Caco-2 (cell line): ENCODE data around the gene CDH13. TPM values are rescaled to one million over a fixed set of nuclear protein-coding genes. Genes with fewer than 3 reads are reported as not detected.

ENCODE experiments used
- BruUV-seq: library from RNA; stranded (reverse); fragments of 400-500 nt; replicated peaks from 2 replicates; lab custom pipeline; 2021; lab: Mats Ljungman, UMichigan
- CTCF ChIA-PET: fragments of 300-600 bp; sonication (Branson Sonifier 250); formaldehyde crosslinking; loops from one replicate; lab custom pipeline; 2022; ENCODE audit warnings: antibody characterized with exemption; lab: Charles Lee
- POLR2A ChIA-PET: fragments of 300-600 bp; sonication (Branson Sonifier 250); formaldehyde crosslinking; loops from one replicate; lab custom pipeline; 2022; ENCODE audit warnings: antibody characterized with exemption; lab: Charles Lee
- DNase-seq, 2 experiments: peaks; one replicate each; pipeline versions ENCODE4 v3.0.0 to v3.0.0-alpha.2; 2020 to 2022
- H3K27me3 ChIP-seq: replicated peaks from 2 replicates; pipeline ENCODE4 v1.6.0; 2011; ENCODE audit warnings: low read length; ENCODE audit not compliant: control insufficient read depth, insufficient read depth
- H3K36me3 ChIP-seq: 2 replicates; pipeline ENCODE4 v1.5.1; 2011; ENCODE audit warnings: low read length; ENCODE audit not compliant: control insufficient read depth, insufficient read depth
- H3K4me1 ChIP-seq: fragments of 250-450 bp; sonication (Bioruptor Pico); 2 replicates; pipeline ENCODE4 v1.5.1; 2020; ENCODE audit warnings: mild to moderate bottlenecking
- H3K4me3 ChIP-seq: 2 replicates; pipeline ENCODE4 v1.5.1; 2011; ENCODE audit warnings: low read depth, mild to moderate bottlenecking, control low read depth, low read length
- H3K9me3 ChIP-seq: fragments of 250-450 bp; sonication (Bioruptor Pico); 2 replicates; pipeline ENCODE4 v1.5.1; 2020; ENCODE audit warnings: mild to moderate bottlenecking, moderate library complexity
- H3K27ac Mint-ChIP-seq: one replicate; pipeline ENCODE4 v1.8.0; 2022; ENCODE audit warnings: mixed read lengths; ENCODE audit not compliant: unreplicated experiment
- H3K27me3 Mint-ChIP-seq: one replicate; pipeline ENCODE4 v1.8.0; 2022; ENCODE audit warnings: mixed read lengths; ENCODE audit not compliant: insufficient read depth, unreplicated experiment
- H3K36me3 Mint-ChIP-seq: one replicate; pipeline ENCODE4 v1.8.0; 2022; ENCODE audit warnings: mild to moderate bottlenecking, mixed read lengths; ENCODE audit not compliant: insufficient read depth, unreplicated experiment
- H3K4me1 Mint-ChIP-seq: one replicate; pipeline ENCODE4 v1.8.0; 2022; ENCODE audit warnings: low read depth, mixed read lengths; ENCODE audit not compliant: unreplicated experiment
- H3K4me3 Mint-ChIP-seq: one replicate; pipeline ENCODE4 v1.8.0; 2022; ENCODE audit warnings: mild to moderate bottlenecking, moderate library complexity, mixed read lengths; ENCODE audit not compliant: unreplicated experiment
- H3K9me3 Mint-ChIP-seq: one replicate; pipeline ENCODE4 v1.8.0; 2022; ENCODE audit warnings: mixed read lengths; ENCODE audit not compliant: unreplicated experiment
- intact Hi-C: fragments of 100-400 bp; cut with micrococcal nuclease; formaldehyde crosslinking; loops from one replicate; pipeline ENCODE4 v1.10.0; 2022; ENCODE audit not compliant: unreplicated experiment
- total RNA-seq: library from RNA; stranded (reverse); gene quantifications from 2 replicates; pipeline ENCODE4 v1.2.3, GENCODE V29; 2022
- TF ChIP-seq, protein P1 (sequence below), 2 experiments: fragments of 200-600 bp in 1 of 2; IDR thresholded peaks; 1 replicate in 1 of 2; 2 replicates in 1 of 2; pipeline versions ENCODE4 v1.5.1 to v1.8.0; 2011 to 2022; ENCODE audit warnings: antibody characterized with exemption in 1 of 2, control low read depth in 1 of 2, inconsistent platforms in 1 of 2, low read depth in 1 of 2, low read length in 1 of 2, mild to moderate bottlenecking in 1 of 2, moderate library complexity in 1 of 2; ENCODE audit not compliant: insufficient read depth in 1 of 2, severe bottlenecking in 1 of 2, unreplicated experiment in 1 of 2

Gene CDH13
- total RNA-seq, 1 experiment from 2014 or later: 2.2 TPM

DNA sequence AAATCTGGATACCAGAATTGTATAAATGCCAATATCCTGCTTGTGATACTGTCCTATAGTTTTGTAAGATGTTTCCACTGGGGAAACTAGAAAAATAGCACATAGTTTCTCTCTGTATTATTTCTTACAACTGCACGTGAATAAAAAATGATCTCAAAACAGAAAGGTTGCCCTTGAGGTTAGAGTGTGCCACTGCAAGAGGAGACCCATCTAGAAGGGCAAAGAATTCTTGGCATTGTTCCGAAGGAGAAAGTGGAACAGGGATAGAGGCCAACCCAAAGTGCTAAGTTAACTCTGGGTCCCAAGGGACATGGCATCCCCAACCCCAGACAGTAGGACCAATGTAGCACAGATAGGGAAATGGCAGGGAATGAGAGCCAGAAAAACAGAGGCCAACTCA is 703.5 kb downstream of the CDH13 start:
- H3K4me3 ChIP-seq: no peak overlapping the region
- no peaks in the 10 kb centered on the region for H3K4me1 ChIP-seq
- no peaks in the 10 kb centered on the region for H3K36me3 Mint-ChIP-seq
- no peak overlapping the region for H3K4me3 Mint-ChIP-seq
- no peaks in the 10 kb centered on the region for H3K36me3 ChIP-seq
- peaks cover 17% of the 10 kb centered on the region for H3K27me3 Mint-ChIP-seq
- H3K27me3 ChIP-seq: no peaks in the 10 kb centered on the region
- no peak for DNase-seq
- TF ChIP-seq, protein P1, sequence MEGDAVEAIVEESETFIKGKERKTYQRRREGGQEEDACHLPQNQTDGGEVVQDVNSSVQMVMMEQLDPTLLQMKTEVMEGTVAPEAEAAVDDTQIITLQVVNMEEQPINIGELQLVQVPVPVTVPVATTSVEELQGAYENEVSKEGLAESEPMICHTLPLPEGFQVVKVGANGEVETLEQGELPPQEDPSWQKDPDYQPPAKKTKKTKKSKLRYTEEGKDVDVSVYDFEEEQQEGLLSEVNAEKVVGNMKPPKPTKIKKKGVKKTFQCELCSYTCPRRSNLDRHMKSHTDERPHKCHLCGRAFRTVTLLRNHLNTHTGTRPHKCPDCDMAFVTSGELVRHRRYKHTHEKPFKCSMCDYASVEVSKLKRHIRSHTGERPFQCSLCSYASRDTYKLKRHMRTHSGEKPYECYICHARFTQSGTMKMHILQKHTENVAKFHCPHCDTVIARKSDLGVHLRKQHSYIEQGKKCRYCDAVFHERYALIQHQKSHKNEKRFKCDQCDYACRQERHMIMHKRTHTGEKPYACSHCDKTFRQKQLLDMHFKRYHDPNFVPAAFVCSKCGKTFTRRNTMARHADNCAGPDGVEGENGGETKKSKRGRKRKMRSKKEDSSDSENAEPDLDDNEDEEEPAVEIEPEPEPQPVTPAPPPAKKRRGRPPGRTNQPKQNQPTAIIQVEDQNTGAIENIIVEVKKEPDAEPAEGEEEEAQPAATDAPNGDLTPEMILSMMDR (IDR thresholded peaks at IDR 0.05; ENCODE audit: insufficient read depth in 1 of 2, low read depth in 1 of 2, low read length in 1 of 2, severe bottlenecking in 1 of 2, unreplicated experiment in 1 of 2): no peak
- no peaks in the 10 kb centered on the region for H3K9me3 Mint-ChIP-seq
- ChIA-PET CTCF (no interaction called here), POLR2A (no interaction called here)
- intact Hi-C loops: no loop called here
- BruUV-seq: no TSS peak
- no peak overlapping the region for H3K27ac Mint-ChIP-seq
- no peaks in the 10 kb centered on the region for H3K4me1 Mint-ChIP-seq
- H3K9me3 ChIP-seq: no peaks in the 10 kb centered on the region

DNA sequence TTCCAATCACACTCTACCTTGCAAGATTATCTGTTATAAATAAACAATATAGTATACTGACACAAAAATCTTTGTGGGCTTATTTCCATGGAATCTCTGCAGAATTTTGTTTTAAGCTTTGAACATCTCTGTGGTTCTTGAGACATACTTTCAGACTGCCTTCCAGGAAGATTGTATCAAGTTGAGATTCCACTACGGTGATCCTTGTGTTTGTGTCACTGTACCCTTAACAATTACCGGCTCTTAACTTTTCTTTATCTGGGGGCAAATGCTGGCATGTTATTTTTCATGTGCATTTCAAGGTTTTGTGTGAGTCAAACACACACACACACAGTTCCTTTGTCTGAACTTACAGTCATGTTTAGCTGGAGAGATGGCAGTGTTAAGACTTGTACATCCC is 708.3 kb downstream of the CDH13 start:
- TF ChIP-seq, protein P1 (IDR thresholded peaks at IDR 0.05; ENCODE audit: insufficient read depth in 1 of 2, low read depth in 1 of 2, low read length in 1 of 2, severe bottlenecking in 1 of 2, unreplicated experiment in 1 of 2): no peak
- Histone ChIP-seq H3K9me3 (no peaks in the 10 kb centered on the region), H3K27me3 (no peaks in the 10 kb centered on the region), H3K4me3 (no peak overlapping the region), H3K4me1 (no peaks in the 10 kb centered on the region), H3K36me3 (no peaks in the 10 kb centered on the region)
- no peaks in the 10 kb centered on the region for H3K9me3 Mint-ChIP-seq
- no peaks in the 10 kb centered on the region for H3K36me3 Mint-ChIP-seq
- H3K4me3 Mint-ChIP-seq: no peak overlapping the region
- ChIA-PET CTCF (no interaction called here), POLR2A (no interaction called here)
- H3K4me1 Mint-ChIP-seq: no peaks in the 10 kb centered on the region
- H3K27ac Mint-ChIP-seq: no peak overlapping the region
- H3K27me3 Mint-ChIP-seq: peaks cover 22% of the 10 kb centered on the region
- BruUV-seq: no TSS peak
- intact Hi-C loops: no loop called here
- no peak for DNase-seq

DNA sequence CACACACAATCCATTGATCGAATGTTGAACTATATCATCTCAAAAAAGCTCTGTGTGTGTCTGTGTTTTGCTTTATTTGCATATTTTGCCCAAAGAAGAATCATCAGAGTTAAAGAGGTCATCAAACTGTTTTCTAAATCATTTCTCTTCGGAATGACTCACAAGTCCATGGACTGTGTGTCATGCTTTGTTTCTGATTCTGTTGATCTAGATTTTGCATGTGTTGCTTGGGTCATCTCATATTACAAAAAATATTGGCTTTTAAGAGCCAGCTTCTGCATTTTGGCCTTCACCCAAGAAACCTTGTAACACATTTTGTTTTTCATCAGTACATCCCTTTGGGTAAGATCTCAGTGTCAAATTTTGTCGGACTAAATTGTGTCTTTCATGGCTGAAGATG is 709.8 kb downstream of the CDH13 start:
- no TSS peak for BruUV-seq
- Histone ChIP-seq H3K9me3 (no peaks in the 10 kb centered on the region), H3K36me3 (no peaks in the 10 kb centered on the region), H3K4me3 (no peak overlapping the region), H3K27me3 (no peaks in the 10 kb centered on the region), H3K4me1 (no peaks in the 10 kb centered on the region)
- POLR2A ChIA-PET: no interaction called here
- Mint-ChIP-seq H3K36me3 (no peaks in the 10 kb centered on the region), H3K4me3 (no peak overlapping the region), H3K9me3 (no peaks in the 10 kb centered on the region), H3K4me1 (no peaks in the 10 kb centered on the region), H3K27me3 (peaks cover 22% of the 10 kb centered on the region), H3K27ac (no peak overlapping the region)
- intact Hi-C loops: no loop called here
- TF ChIP-seq, protein P1 (IDR thresholded peaks at IDR 0.05; ENCODE audit: insufficient read depth in 1 of 2, low read depth in 1 of 2, low read length in 1 of 2, severe bottlenecking in 1 of 2, unreplicated experiment in 1 of 2): no peak
- no peak for DNase-seq
- CTCF ChIA-PET: no interaction called here
